Duodenal mucosa (tissue), 2 donors: Measurements from ENCODE around the gene OR6A2.

ENCODE experiments used
- H3K27ac ChIP-seq: one replicate; pipeline ENCODE4 v1.7.0; 2013; ENCODE audit warnings: low read depth, low read length
- H3K27me3 ChIP-seq, 2 donors: one replicate each; pipeline ENCODE4 v1.7.0; 2013; ENCODE audit warnings: low read length in 2 of 2, control low read depth in 1 of 2; ENCODE audit not compliant: insufficient read depth in 2 of 2, control insufficient read depth in 1 of 2
- H3K36me3 ChIP-seq, 2 donors: one replicate each; pipeline ENCODE4 v1.7.0; 2013; ENCODE audit warnings: low read length in 2 of 2, control low read depth in 1 of 2; ENCODE audit not compliant: insufficient read depth in 2 of 2, control insufficient read depth in 1 of 2
- H3K4me1 ChIP-seq, 2 donors: one replicate each; pipeline ENCODE4 v1.7.0; 2013; ENCODE audit warnings: low read length in 2 of 2, control low read depth in 1 of 2; ENCODE audit not compliant: insufficient read depth in 2 of 2, control insufficient read depth in 1 of 2
- H3K4me3 ChIP-seq, 2 donors: one replicate each; pipeline ENCODE4 v1.7.0; 2013; ENCODE audit warnings: low read length in 2 of 2, low read depth in 1 of 2
- H3K9ac ChIP-seq, 2 donors: one replicate each; pipeline ENCODE4 v1.7.0; 2013; ENCODE audit warnings: low read length in 2 of 2, low read depth in 1 of 2
- H3K9me3 ChIP-seq, 2 donors: one replicate each; pipeline ENCODE4 v1.7.0; 2013; ENCODE audit warnings: low read length in 2 of 2, control low read depth in 1 of 2; ENCODE audit not compliant: control insufficient read depth in 1 of 2

The OR6A2 gene

GRCh38 chr11:6799402-6799801, at the start of gene OR6A2:
TSS of gene OR6A2 (minus strand) at chr11:6799689. CDS start at chr11:6795708, 3,981 bp downstream.
- no peaks in the 10 kb centered on the region for H3K4me1 ChIP-seq
- no peak within 1 kb of the TSS for H3K9ac ChIP-seq
- no peaks in the 10 kb centered on the region for H3K36me3 ChIP-seq
- no peaks in the 10 kb centered on the region for H3K9me3 ChIP-seq
- H3K27ac ChIP-seq, result no peak within 1 kb of the TSS
- H3K4me3 ChIP-seq, result no peak within 1 kb of the TSS
- H3K27me3 ChIP-seq, result no peaks in the 10 kb centered on the region

GRCh38 chr11:6845383-6845782, 45.9 kb upstream of the OR6A2 start, which contains the start of gene OR10A5:
TSS of gene OR10A5 (plus strand) at chr11:6845683. CDS start at chr11:6845683, 0 bp downstream.
- no peaks in the 10 kb centered on the region for H3K27me3 ChIP-seq
- no peak within 1 kb of the TSS for H3K27ac ChIP-seq
- H3K9me3 ChIP-seq, result no peaks in the 10 kb centered on the region
- H3K9ac ChIP-seq, result no peak within 1 kb of the TSS
- no peaks in the 10 kb centered on the region for H3K4me1 ChIP-seq
- no peak within 1 kb of the TSS for H3K4me3 ChIP-seq
- H3K36me3 ChIP-seq, result no peaks in the 10 kb centered on the region

GRCh38 chr11:6844356-6844755, 44.9 kb upstream of the OR6A2 start:
- Histone ChIP-seq H3K36me3 (no peaks in the 10 kb centered on the region), H3K27me3 (no peaks in the 10 kb centered on the region), H3K4me1 (no peaks in the 10 kb centered on the region), H3K27ac (no peak overlapping the region), H3K4me3 (no peak overlapping the region), H3K9me3 (no peaks in the 10 kb centered on the region), H3K9ac (no peak overlapping the region)

GRCh38 chr11:6843670-6844069, 44.2 kb upstream of the OR6A2 start:
- Histone ChIP-seq H3K27me3 (no peaks in the 10 kb centered on the region), H3K27ac (no peak overlapping the region), H3K4me3 (no peak overlapping the region)

GRCh38 chr11:6841694-6842093, 42.2 kb upstream of the OR6A2 start:
- Histone ChIP-seq H3K4me1 (no peaks in the 10 kb centered on the region), H3K9me3 (no peaks in the 10 kb centered on the region), H3K36me3 (no peaks in the 10 kb centered on the region), H3K9ac (no peak overlapping the region), H3K27ac (no peak overlapping the region), H3K4me3 (no peak overlapping the region), H3K27me3 (no peaks in the 10 kb centered on the region)

More at GRCh38 chr11:6843670-6844069, 44.2 kb upstream of the OR6A2 start:
- H3K36me3 ChIP-seq, result no peaks in the 10 kb centered on the region
- H3K4me1 ChIP-seq, result no peaks in the 10 kb centered on the region
- no peak overlapping the region for H3K9ac ChIP-seq
- no peaks in the 10 kb centered on the region for H3K9me3 ChIP-seq

- no peaks in the 10 kb centered on the region for H3K36me3 ChIP-seq
- no peaks in the 10 kb centered on the region for H3K27me3 ChIP-seq
- no peak overlapping the region for H3K9ac ChIP-seq
- no peak overlapping the region for H3K27ac ChIP-seq
- no peaks in the 10 kb centered on the region for H3K9me3 ChIP-seq
- H3K4me1 ChIP-seq, result no peaks in the 10 kb centered on the region
- no peak overlapping the region for H3K4me3 ChIP-seq
Observed at GRCh38 chr11:6834021-6834420, 34.5 kb upstream of the OR6A2 start.

- no peak overlapping the region for H3K9ac ChIP-seq
- H3K4me3 ChIP-seq, result no peak overlapping the region
- H3K27me3 ChIP-seq, result no peaks in the 10 kb centered on the region
- no peak overlapping the region for H3K27ac ChIP-seq
- no peaks in the 10 kb centered on the region for H3K9me3 ChIP-seq
- no peaks in the 10 kb centered on the region for H3K4me1 ChIP-seq
- H3K36me3 ChIP-seq, result no peaks in the 10 kb centered on the region
Observed at GRCh38 chr11:6833356-6833755, 33.9 kb upstream of the OR6A2 start.

- Histone ChIP-seq H3K4me3 (no peak overlapping the region), H3K9ac (no peak overlapping the region), H3K36me3 (no peaks in the 10 kb centered on the region), H3K9me3 (no peaks in the 10 kb centered on the region), H3K27ac (no peak overlapping the region), H3K4me1 (no peaks in the 10 kb centered on the region), H3K27me3 (peaks cover 0 to 2% of the 10 kb centered on the region in 2 donors)
Observed at GRCh38 chr11:6828103-6828502, 28.6 kb upstream of the OR6A2 start.

- no peak overlapping the region for H3K27ac ChIP-seq
- no peaks in the 10 kb centered on the region for H3K36me3 ChIP-seq
- no peaks in the 10 kb centered on the region for H3K4me1 ChIP-seq
Observed at GRCh38 chr11:6825231-6825744, 25.8 kb upstream of the OR6A2 start.

GRCh38 chr11:6824136-6824823, 24.8 kb upstream of the OR6A2 start:
- Histone ChIP-seq H3K27me3 (peaks cover 0 to 2% of the 10 kb centered on the region in 2 donors), H3K9me3 (no peaks in the 10 kb centered on the region), H3K36me3 (no peaks in the 10 kb centered on the region), H3K9ac (no peak overlapping the region), H3K27ac (no peak overlapping the region), H3K4me1 (no peaks in the 10 kb centered on the region), H3K4me3 (no peak overlapping the region)

More at GRCh38 chr11:6825231-6825744, 25.8 kb upstream of the OR6A2 start:
- H3K9me3 ChIP-seq, result no peaks in the 10 kb centered on the region
- H3K9ac ChIP-seq, result no peak overlapping the region
- H3K27me3 ChIP-seq, result peaks cover 0 to 2% of the 10 kb centered on the region in 2 donors
- H3K4me3 ChIP-seq, result no peak overlapping the region
